ENCODE measurements around the gene MOB3B.

DNA sequence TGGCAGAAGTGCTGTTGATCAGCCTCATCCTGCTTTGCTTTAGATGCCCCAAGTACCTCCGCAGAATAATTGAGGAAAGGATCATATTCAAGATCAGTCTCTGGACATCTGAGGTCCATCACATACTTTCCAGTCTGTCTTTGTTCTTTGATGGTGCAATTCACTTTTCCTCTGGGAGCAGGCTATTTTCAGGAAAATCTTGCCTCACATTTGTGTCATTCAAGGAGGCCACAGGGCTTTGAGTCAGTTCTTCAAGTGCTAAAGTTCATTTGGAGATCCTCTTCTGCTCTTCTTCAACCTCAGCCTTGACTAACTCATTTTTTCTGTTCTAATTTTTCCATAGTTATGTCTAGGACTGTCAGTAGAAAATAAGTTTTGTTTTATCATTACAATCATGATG, 251.2 kb downstream of the MOB3B start:
- no peak for TF ChIP-seq RAD21 (conservative IDR thresholded peaks at IDR 0.05 in 1 of 2, IDR thresholded peaks at IDR 0.05 in 1 of 2)
- TF ChIP-seq, protein P1, sequence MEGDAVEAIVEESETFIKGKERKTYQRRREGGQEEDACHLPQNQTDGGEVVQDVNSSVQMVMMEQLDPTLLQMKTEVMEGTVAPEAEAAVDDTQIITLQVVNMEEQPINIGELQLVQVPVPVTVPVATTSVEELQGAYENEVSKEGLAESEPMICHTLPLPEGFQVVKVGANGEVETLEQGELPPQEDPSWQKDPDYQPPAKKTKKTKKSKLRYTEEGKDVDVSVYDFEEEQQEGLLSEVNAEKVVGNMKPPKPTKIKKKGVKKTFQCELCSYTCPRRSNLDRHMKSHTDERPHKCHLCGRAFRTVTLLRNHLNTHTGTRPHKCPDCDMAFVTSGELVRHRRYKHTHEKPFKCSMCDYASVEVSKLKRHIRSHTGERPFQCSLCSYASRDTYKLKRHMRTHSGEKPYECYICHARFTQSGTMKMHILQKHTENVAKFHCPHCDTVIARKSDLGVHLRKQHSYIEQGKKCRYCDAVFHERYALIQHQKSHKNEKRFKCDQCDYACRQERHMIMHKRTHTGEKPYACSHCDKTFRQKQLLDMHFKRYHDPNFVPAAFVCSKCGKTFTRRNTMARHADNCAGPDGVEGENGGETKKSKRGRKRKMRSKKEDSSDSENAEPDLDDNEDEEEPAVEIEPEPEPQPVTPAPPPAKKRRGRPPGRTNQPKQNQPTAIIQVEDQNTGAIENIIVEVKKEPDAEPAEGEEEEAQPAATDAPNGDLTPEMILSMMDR (IDR thresholded peaks at IDR 0.05), result no peak
- no peak for TF ChIP-seq ESRRA (IDR thresholded peaks at IDR 0.05; ENCODE audit: borderline replicate concordance, low read length)
- TF ChIP-seq, protein P2, sequence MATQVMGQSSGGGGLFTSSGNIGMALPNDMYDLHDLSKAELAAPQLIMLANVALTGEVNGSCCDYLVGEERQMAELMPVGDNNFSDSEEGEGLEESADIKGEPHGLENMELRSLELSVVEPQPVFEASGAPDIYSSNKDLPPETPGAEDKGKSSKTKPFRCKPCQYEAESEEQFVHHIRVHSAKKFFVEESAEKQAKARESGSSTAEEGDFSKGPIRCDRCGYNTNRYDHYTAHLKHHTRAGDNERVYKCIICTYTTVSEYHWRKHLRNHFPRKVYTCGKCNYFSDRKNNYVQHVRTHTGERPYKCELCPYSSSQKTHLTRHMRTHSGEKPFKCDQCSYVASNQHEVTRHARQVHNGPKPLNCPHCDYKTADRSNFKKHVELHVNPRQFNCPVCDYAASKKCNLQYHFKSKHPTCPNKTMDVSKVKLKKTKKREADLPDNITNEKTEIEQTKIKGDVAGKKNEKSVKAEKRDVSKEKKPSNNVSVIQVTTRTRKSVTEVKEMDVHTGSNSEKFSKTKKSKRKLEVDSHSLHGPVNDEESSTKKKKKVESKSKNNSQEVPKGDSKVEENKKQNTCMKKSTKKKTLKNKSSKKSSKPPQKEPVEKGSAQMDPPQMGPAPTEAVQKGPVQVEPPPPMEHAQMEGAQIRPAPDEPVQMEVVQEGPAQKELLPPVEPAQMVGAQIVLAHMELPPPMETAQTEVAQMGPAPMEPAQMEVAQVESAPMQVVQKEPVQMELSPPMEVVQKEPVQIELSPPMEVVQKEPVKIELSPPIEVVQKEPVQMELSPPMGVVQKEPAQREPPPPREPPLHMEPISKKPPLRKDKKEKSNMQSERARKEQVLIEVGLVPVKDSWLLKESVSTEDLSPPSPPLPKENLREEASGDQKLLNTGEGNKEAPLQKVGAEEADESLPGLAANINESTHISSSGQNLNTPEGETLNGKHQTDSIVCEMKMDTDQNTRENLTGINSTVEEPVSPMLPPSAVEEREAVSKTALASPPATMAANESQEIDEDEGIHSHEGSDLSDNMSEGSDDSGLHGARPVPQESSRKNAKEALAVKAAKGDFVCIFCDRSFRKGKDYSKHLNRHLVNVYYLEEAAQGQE (IDR thresholded peaks at IDR 0.05), result no peak
- no peak for TF ChIP-seq JUNB (IDR thresholded peaks at IDR 0.05)
